KMS-11 (cell line): Measurements from ENCODE around the gene ACSL5.
"Not testable (repeated sequence)": the region's sequence is repeated elsewhere in the genome, so short reads cannot be mapped to it uniquely, and the experiment has no call there.

Source experiments
- H2AFZ ChIP-seq: fragments of 200-600 bp; sonication (generic); 2 replicates; pipeline ENCODE4 v1.6.1; 2016; ENCODE audit warnings: antibody characterized with exemption, mixed run types, low read depth
- H3K27ac ChIP-seq: fragments of 200-600 bp; sonication (generic); 2 replicates; pipeline ENCODE4 v1.6.1; 2016; ENCODE audit warnings: mild to moderate bottlenecking, mixed run types
- H3K27me3 ChIP-seq: fragments of 200-600 bp; sonication (generic); 2 replicates; pipeline ENCODE4 v1.6.1; 2017; ENCODE audit warnings: mild to moderate bottlenecking, low read depth, mixed run types, moderate library complexity; ENCODE audit not compliant: insufficient read depth
- H3K36me3 ChIP-seq: fragments of 200-600 bp; sonication (generic); 2 replicates; pipeline ENCODE4 v1.6.1; 2017; ENCODE audit warnings: mild to moderate bottlenecking, mixed run types; ENCODE audit not compliant: insufficient read depth
- H3K4me1 ChIP-seq: fragments of 200-600 bp; sonication (generic); 2 replicates; pipeline ENCODE4 v1.6.1; 2016; ENCODE audit warnings: mild to moderate bottlenecking, low read depth, mixed run types; ENCODE audit not compliant: poor library complexity, severe bottlenecking
- H3K4me2 ChIP-seq: fragments of 200-600 bp; sonication (generic); 2 replicates; pipeline ENCODE4 v1.7.0; 2016; ENCODE audit warnings: mild to moderate bottlenecking, mixed run types
- H3K4me3 ChIP-seq: fragments of 200-600 bp; sonication (generic); IDR thresholded peaks from 2 replicates; pipeline ENCODE4 v1.6.1; 2017; ENCODE audit warnings: low read depth, low read length, mixed read lengths; ENCODE audit not compliant: insufficient read depth
- H3K79me2 ChIP-seq: fragments of 200-600 bp; sonication (generic); 2 replicates; pipeline ENCODE4 v1.6.1; 2016; ENCODE audit warnings: low read depth, mixed run types; ENCODE audit not compliant: insufficient read depth
- H3K9ac ChIP-seq: fragments of 200-600 bp; sonication (generic); 2 replicates; pipeline ENCODE4 v1.6.1; 2016; ENCODE audit warnings: mild to moderate bottlenecking, mixed run types
- H4K20me1 ChIP-seq: fragments of 200-600 bp; sonication (generic); 2 replicates; pipeline ENCODE4 v1.6.1; 2016; ENCODE audit warnings: mild to moderate bottlenecking, mixed run types; ENCODE audit not compliant: insufficient read depth
- TF ChIP-seq, protein P1 (sequence below): fragments of 200-600 bp; sonication (generic); conservative IDR thresholded peaks from 2 replicates; pipeline ENCODE4 v1.6.1; 2017; ENCODE audit warnings: low read depth, mild to moderate bottlenecking, antibody characterized with exemption, low read length, moderate library complexity, mixed read lengths

Gene ACSL5

DNA sequence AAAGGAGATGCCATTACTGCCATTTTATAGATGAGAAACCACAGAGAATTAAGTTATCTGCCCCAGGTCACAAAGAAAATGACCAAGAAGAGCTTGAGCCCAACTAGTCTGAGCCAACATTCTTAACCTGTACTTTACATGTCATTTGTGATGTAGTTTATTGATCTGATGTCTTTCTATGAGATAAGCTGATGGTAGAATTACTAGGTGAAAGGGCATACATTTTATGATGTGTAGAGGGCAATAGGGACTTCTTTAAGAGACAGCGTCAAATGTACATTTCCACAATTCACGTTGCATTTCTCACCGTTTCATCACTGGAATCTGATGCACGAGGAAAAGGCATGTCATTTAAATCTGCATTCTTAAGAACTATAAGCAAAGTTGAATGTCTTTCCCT lies 11.3 kb downstream of the ACSL5 start:
- H3K4me2 ChIP-seq: no peak overlapping the region

DNA sequence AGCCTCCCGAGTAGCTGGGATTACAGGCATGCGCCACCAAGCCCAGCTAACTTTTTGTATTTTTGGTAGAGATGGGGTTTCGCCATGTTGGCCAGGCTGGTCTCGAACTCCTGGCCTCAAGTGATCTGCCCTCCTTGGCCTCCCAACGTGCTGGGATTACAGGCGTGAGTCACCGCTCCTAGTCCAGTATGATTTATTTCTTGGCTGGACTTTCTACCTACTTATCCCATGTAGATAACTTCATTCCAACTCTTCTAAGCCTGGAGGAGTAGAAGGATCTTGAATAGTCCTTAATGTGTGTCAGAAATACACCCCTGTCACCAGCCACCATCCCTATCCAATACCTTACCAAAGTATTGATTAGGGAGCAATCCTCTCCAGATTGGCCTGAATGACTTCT lies 14.1 kb downstream of the ACSL5 start:
- H3K27me3 ChIP-seq, H2AFZ ChIP-seq, H3K79me2 ChIP-seq, H3K4me3 ChIP-seq, H4K20me1 ChIP-seq, H3K27ac ChIP-seq, H3K4me2 ChIP-seq, H3K9ac ChIP-seq, H3K4me1 ChIP-seq, H3K36me3 ChIP-seq: not testable (repeated sequence)

More for the DNA sequence above, 11.3 kb downstream of the ACSL5 start:
- TF ChIP-seq, protein P1, sequence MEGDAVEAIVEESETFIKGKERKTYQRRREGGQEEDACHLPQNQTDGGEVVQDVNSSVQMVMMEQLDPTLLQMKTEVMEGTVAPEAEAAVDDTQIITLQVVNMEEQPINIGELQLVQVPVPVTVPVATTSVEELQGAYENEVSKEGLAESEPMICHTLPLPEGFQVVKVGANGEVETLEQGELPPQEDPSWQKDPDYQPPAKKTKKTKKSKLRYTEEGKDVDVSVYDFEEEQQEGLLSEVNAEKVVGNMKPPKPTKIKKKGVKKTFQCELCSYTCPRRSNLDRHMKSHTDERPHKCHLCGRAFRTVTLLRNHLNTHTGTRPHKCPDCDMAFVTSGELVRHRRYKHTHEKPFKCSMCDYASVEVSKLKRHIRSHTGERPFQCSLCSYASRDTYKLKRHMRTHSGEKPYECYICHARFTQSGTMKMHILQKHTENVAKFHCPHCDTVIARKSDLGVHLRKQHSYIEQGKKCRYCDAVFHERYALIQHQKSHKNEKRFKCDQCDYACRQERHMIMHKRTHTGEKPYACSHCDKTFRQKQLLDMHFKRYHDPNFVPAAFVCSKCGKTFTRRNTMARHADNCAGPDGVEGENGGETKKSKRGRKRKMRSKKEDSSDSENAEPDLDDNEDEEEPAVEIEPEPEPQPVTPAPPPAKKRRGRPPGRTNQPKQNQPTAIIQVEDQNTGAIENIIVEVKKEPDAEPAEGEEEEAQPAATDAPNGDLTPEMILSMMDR: no peak
- Histone ChIP-seq H3K27ac (no peak overlapping the region), H3K4me1 (no peaks in the 10 kb centered on the region), H2AFZ (no peak overlapping the region), H3K9ac (no peak overlapping the region), H3K4me3 (no peak overlapping the region), H3K79me2 (no peaks in the 10 kb centered on the region), H3K27me3 (no peaks in the 10 kb centered on the region), H4K20me1 (no peaks in the 10 kb centered on the region), H3K36me3 (no peaks in the 10 kb centered on the region)

DNA sequence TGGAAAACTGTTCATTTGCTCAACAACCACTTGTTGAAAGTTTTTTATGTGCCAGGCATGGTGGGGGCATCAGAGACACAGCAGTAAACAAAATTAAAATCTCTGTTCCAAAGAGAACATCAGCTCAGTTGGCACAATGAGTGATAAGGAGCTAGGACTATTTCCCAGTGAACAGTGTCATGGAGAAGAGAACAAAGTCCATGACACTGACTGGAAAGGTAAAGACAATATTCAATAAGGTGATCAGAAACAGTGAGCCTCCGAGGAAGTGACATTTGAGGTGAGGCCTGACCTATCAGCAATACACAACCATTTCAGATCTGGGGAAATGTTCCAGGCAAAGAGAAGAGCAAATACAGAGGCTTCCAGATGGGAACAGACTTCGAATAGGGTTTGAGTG lies 14.6 kb downstream of the ACSL5 start:
- Histone ChIP-seq H3K27me3 (no peaks in the 10 kb centered on the region), H3K27ac (no peak overlapping the region), H3K4me1 (peaks cover 8% of the 10 kb centered on the region), H3K4me2 (no peak overlapping the region), H3K79me2 (no peaks in the 10 kb centered on the region), H2AFZ (no peak overlapping the region), H3K9ac (no peak overlapping the region), H3K4me3 (no peak overlapping the region), H4K20me1 (no peaks in the 10 kb centered on the region), H3K36me3 (no peaks in the 10 kb centered on the region)
- TF ChIP-seq, protein P1: no peak

DNA sequence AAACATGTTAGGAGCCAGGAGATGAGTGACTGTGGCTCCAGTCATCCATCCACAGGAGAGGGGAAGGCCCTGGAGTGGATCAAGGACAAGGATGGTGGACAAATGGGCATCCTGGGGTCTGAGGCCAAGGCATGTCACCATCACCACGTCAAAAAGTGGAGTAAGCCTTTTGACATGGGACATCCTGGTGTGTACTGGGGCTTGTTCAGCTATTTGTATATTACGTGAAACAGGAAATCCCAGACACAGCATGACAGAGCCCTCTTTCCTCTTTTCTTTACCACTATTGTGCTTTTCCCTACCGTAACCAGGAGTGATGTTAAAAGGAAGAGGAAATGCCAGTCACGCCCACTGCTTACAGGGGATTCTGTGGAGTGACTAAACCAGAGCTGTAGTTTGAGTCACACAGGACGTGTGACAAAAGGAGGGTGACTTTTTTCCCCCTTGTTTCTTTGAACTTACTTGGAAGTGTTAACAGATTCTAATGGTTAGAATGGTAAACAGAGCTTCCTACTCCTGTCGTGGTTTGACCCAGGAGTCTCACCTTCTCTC lies 15.4 kb downstream of the ACSL5 start:
- Histone ChIP-seq H3K4me3 (no peak overlapping the region), H3K27me3 (no peaks in the 10 kb centered on the region), H3K4me1 (peaks cover 10% of the 10 kb centered on the region), H3K36me3 (no peaks in the 10 kb centered on the region), H3K4me2 (no peak overlapping the region), H3K79me2 (no peaks in the 10 kb centered on the region), H3K9ac (no peak overlapping the region), H4K20me1 (no peaks in the 10 kb centered on the region), H2AFZ (no peak overlapping the region), H3K27ac (no peak overlapping the region)
- TF ChIP-seq, protein P1: no peak

DNA sequence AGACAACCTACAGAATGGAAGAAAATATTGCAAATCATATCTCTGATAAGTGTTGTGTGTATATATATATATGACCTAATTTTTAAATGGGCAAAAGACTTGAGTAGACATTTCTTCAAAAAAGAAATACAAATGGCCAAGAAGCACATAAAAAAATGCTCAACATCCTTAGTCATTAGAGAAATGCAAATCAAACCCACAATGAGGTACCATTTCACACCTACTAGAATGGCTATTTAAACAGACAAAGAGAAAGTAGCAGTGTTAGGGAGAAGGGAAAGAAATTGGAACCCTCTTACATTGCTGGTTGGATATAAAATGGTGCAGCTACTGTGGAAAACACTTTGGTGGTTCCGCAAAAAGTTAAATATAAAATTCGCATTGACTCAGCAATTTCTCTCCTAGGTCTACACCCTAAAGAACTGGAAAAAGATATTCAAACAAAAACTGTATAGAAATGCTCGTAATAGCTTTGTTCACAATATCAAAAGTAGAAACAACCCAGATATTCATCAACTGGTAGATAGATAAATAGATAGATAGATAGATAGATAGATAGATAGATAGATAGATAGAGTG lies 16.3 kb downstream of the ACSL5 start:
- Histone ChIP-seq H3K27ac (no peak overlapping the region), H3K9ac (no peak overlapping the region), H3K36me3 (no peaks in the 10 kb centered on the region), H3K4me3 (no peak overlapping the region), H4K20me1 (no peaks in the 10 kb centered on the region), H3K79me2 (no peaks in the 10 kb centered on the region), H3K4me2 (no peak overlapping the region), H3K27me3 (no peaks in the 10 kb centered on the region), H3K4me1 (peaks cover 10% of the 10 kb centered on the region), H2AFZ (no peak overlapping the region)
- TF ChIP-seq, protein P1: no peak
